ENCODE results near the gene CDH23.

CDH23 gene

GRCh38 chr10:71750124-71750841, 353.6 kb downstream of the CDH23 start:
- no peak for DNase-seq

GRCh38 chr10:71750986-71751385, 354.3 kb downstream of the CDH23 start:
- no peak for DNase-seq

GRCh38 chr10:71751515-71752224, 354.9 kb downstream of the CDH23 start:
- DNase-seq, result no peak

- no peak for DNase-seq
These were observed 355.8 kb downstream of the CDH23 start for GRCh38 chr10:71752391-71753090.

- no peak for DNase-seq
These were observed 356.6 kb downstream of the CDH23 start for GRCh38 chr10:71753091-71753959.

- no peak for DNase-seq
These were observed 357.3 kb downstream of the CDH23 start for GRCh38 chr10:71753960-71754505.

GRCh38 chr10:71754562-71754961, 357.8 kb downstream of the CDH23 start:
- DNase-seq, result no peak

GRCh38 chr10:71755179-71755879, 358.6 kb downstream of the CDH23 start:
- no peak for DNase-seq

- DNase-seq, result no peak
These were observed 359.8 kb downstream of the CDH23 start for GRCh38 chr10:71756311-71757191.

- no peak for DNase-seq
These were observed 360.7 kb downstream of the CDH23 start for GRCh38 chr10:71757399-71757922.

GRCh38 chr10:71761105-71761511, 364.4 kb downstream of the CDH23 start:
- no peak for DNase-seq

GRCh38 chr10:71761541-71762113, 364.9 kb downstream of the CDH23 start:
- DNase-seq, result no peak

GRCh38 chr10:71762324-71762723, 365.6 kb downstream of the CDH23 start:
- no peak for DNase-seq

- DNase-seq, result no peak
These were observed 366.8 kb downstream of the CDH23 start for GRCh38 chr10:71763352-71764127.

- DNase-seq, result no peak
These were observed 368.6 kb downstream of the CDH23 start for GRCh38 chr10:71765176-71765904.

- no peak for DNase-seq
These were observed 369.4 kb downstream of the CDH23 start for GRCh38 chr10:71765906-71766716.

- no peak for DNase-seq
These were observed 370.1 kb downstream of the CDH23 start for GRCh38 chr10:71766717-71767419.

All from cerebellar nuclear complex (tissue), 1 donor.